Endodermal cell (in vitro differentiated cells): ENCODE results near the gene LYSMD4. TPM values are rescaled to one million over a fixed set of nuclear protein-coding genes. Genes with fewer than 3 reads are reported as not detected.

ENCODE experiments used
- DNase-seq: peaks from one replicate; pipeline ENCODE4 v3.0.0-alpha.2; 2017
- H3K27ac ChIP-seq: 2 replicates; pipeline ENCODE4 v1.5.1; 2013; ENCODE audit warnings: mild to moderate bottlenecking, low read depth, low read length, moderate library complexity
- H3K27me3 ChIP-seq: 2 replicates; pipeline ENCODE4 v1.6.1; 2013; ENCODE audit warnings: mild to moderate bottlenecking, low read length, moderate library complexity; ENCODE audit not compliant: insufficient read depth, control insufficient read depth, poor library complexity, severe bottlenecking
- H3K36me3 ChIP-seq: 2 replicates; pipeline ENCODE4 v1.7.0; 2013; ENCODE audit warnings: mild to moderate bottlenecking, low read length, moderate library complexity; ENCODE audit not compliant: control insufficient read depth, insufficient read depth
- H3K4me1 ChIP-seq: one replicate; pipeline ENCODE4 v1.7.0; 2013; ENCODE audit warnings: low read length; ENCODE audit not compliant: control insufficient read depth, insufficient read depth
- H3K4me3 ChIP-seq: 2 replicates; pipeline ENCODE4 v1.5.1; 2013; ENCODE audit warnings: mild to moderate bottlenecking, low read length, moderate library complexity
- H3K9ac ChIP-seq: 2 replicates; pipeline ENCODE4 v1.6.1; 2013; ENCODE audit warnings: mild to moderate bottlenecking, low read length, moderate library complexity; ENCODE audit not compliant: poor library complexity, severe bottlenecking; ENCODE audit errors: extremely low read depth
- H3K9me3 ChIP-seq: 2 replicates; pipeline ENCODE4 v1.6.1; 2013; ENCODE audit warnings: mild to moderate bottlenecking, low read length, moderate library complexity; ENCODE audit not compliant: control insufficient read depth
- H3K27ac Mint-ChIP-seq: 2 replicates; pipeline ENCODE4 v1.8.0; 2020; ENCODE audit warnings: mixed read lengths
- H3K27me3 Mint-ChIP-seq: 2 replicates; pipeline ENCODE4 v1.8.0; 2021; ENCODE audit warnings: mild to moderate bottlenecking, mixed read lengths; ENCODE audit not compliant: insufficient read depth
- H3K36me3 Mint-ChIP-seq: 2 replicates; pipeline ENCODE4 v1.8.0; 2020; ENCODE audit warnings: low read depth, mixed read lengths
- H3K4me1 Mint-ChIP-seq: 2 replicates; pipeline ENCODE4 v1.8.0; 2020; ENCODE audit warnings: mixed read lengths
- H3K4me3 Mint-ChIP-seq: 2 replicates; pipeline ENCODE4 v1.8.0; 2020; ENCODE audit warnings: mild to moderate bottlenecking, moderate library complexity, mixed read lengths
- H3K9me3 Mint-ChIP-seq: 2 replicates; pipeline ENCODE4 v1.8.0; 2020; ENCODE audit warnings: mild to moderate bottlenecking, mixed read lengths
- WGBS, 2 experiments: methylation state at CpG; one replicate each; pipeline versions ENCODE4 v1.1.5 to v1.1.7; 2013; ENCODE audit warnings: missing lambda C conversion rate in 2 of 2, mixed read lengths in 1 of 2; ENCODE audit not compliant: insufficient coverage in 1 of 2, insufficient read length in 1 of 2; 5-methylcytosine and 5-hydroxymethylcytosine counted together
- total RNA-seq, 2 donors: library from RNA; stranded (reverse); fragmentation: NEBNext Ultra II Directional in 1 of 2; extraction: Animal tissue kit (Norgen Biotek cat#: 25700) in 1 of 2; gene quantifications; 2 replicates in 1 of 2; 3 replicates in 1 of 2; pipeline ENCODE4 v1.2.1, GENCODE V29; 2021
- TF ChIP-seq, protein P1 (sequence below): fragments of 200-600 bp; sonication (generic); conservative IDR thresholded peaks from 2 replicates; pipeline ENCODE4 v1.5.0; 2021; ENCODE audit warnings: antibody characterized with exemption, mild to moderate bottlenecking

LYSMD4 gene
- total RNA-seq, 2 donors from 2014 or later, result 8.9 to 12.6 TPM

DNA sequence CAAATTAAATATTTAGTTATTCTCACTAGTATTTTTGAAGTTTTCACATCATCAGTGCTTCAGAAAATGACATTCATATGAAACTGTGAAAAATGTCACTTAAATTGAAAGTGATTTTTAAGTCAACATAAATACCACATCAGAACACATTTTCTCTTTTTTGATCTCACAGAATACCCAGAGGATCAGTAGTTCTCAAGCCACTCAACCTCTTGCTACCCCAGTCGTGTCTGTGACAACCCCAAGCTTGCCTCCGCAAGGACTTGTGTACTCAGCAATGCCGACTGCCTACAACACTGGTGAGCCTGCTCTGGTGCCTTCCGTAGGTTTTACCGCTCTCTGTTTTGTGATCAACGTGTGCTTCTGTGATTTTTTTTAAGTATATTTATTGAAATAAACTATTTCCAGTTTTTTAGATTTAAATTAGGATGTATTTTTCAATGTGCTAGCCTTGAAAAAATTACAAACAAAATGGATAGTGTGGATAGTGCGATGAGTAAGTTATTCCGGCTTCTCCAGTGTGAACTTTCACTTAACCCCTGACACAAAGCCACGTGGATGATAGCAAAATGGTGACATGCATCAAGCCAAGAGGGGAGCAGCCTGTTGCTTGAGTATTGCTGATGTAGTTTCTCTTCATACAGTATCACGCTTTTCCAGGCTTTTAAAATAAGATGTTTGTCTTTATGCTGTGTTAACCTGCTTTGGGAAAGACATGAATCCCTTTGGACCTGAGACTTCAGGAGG lies 26.5 kb downstream of the LYSMD4 start:
- peaks cover 19% of the 10 kb centered on the region for H3K4me1 Mint-ChIP-seq
- DNase-seq, result no peak
- Histone ChIP-seq H3K4me1 (peaks cover 4% of the 10 kb centered on the region), H3K4me3 (no peak overlapping the region), H3K9ac (no peak overlapping the region), H3K27ac (no peak overlapping the region), H3K36me3 (peaks cover 23% of the 10 kb centered on the region), H3K27me3 (no peaks in the 10 kb centered on the region), H3K9me3 (no peaks in the 10 kb centered on the region)
- H3K27ac Mint-ChIP-seq, result no peak overlapping the region
- H3K27me3 Mint-ChIP-seq, result no peaks in the 10 kb centered on the region
- peaks cover 28% of the 10 kb centered on the region for H3K36me3 Mint-ChIP-seq
- WGBS, 2 experiments, result 91 to 94% methylated on average over 5 to 7 of the region's 10 CpGs
- TF ChIP-seq, protein P1, sequence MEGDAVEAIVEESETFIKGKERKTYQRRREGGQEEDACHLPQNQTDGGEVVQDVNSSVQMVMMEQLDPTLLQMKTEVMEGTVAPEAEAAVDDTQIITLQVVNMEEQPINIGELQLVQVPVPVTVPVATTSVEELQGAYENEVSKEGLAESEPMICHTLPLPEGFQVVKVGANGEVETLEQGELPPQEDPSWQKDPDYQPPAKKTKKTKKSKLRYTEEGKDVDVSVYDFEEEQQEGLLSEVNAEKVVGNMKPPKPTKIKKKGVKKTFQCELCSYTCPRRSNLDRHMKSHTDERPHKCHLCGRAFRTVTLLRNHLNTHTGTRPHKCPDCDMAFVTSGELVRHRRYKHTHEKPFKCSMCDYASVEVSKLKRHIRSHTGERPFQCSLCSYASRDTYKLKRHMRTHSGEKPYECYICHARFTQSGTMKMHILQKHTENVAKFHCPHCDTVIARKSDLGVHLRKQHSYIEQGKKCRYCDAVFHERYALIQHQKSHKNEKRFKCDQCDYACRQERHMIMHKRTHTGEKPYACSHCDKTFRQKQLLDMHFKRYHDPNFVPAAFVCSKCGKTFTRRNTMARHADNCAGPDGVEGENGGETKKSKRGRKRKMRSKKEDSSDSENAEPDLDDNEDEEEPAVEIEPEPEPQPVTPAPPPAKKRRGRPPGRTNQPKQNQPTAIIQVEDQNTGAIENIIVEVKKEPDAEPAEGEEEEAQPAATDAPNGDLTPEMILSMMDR, result no peak
- H3K9me3 Mint-ChIP-seq, result no peaks in the 10 kb centered on the region
- no peak overlapping the region for H3K4me3 Mint-ChIP-seq

DNA sequence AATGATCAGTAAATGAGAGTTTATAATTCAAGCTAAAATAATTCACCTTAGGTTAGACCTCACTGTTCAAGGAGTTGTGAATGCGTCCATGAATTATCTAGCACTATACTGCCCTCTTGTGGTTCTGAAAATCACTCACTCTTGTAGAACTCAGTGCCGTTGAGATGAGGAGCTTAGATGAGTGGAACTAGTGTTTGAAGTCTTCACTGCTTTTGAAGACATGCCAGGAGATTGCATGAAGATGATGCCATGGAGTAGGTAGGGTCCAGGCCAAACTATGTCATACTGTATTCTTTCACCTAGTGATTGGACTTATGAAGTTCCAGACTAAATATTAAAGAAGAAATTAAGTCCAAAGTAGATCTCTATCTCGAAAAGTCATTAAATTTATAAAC lies 28.8 kb downstream of the LYSMD4 start:
- H3K4me1 ChIP-seq, result peaks cover 4% of the 10 kb centered on the region
- 7 to 39% methylated on average over 2 to 3 of the region's 3 CpGs for WGBS, 2 experiments
- H3K27ac ChIP-seq, result no peak overlapping the region
- H3K36me3 ChIP-seq, result peaks cover 5% of the 10 kb centered on the region
- Mint-ChIP-seq H3K9me3 (no peaks in the 10 kb centered on the region), H3K4me1 (peaks cover 20% of the 10 kb centered on the region), H3K4me3 (no peak overlapping the region), H3K36me3 (peaks cover 12% of the 10 kb centered on the region), H3K27ac (no peak overlapping the region), H3K27me3 (no peaks in the 10 kb centered on the region)
- TF ChIP-seq, protein P1, result peak; percentile 84
- no peaks in the 10 kb centered on the region for H3K9me3 ChIP-seq
- peak; percentile 58 for DNase-seq
- no peaks in the 10 kb centered on the region for H3K27me3 ChIP-seq
- H3K9ac ChIP-seq, result no peak overlapping the region
- H3K4me3 ChIP-seq, result no peak overlapping the region

DNA sequence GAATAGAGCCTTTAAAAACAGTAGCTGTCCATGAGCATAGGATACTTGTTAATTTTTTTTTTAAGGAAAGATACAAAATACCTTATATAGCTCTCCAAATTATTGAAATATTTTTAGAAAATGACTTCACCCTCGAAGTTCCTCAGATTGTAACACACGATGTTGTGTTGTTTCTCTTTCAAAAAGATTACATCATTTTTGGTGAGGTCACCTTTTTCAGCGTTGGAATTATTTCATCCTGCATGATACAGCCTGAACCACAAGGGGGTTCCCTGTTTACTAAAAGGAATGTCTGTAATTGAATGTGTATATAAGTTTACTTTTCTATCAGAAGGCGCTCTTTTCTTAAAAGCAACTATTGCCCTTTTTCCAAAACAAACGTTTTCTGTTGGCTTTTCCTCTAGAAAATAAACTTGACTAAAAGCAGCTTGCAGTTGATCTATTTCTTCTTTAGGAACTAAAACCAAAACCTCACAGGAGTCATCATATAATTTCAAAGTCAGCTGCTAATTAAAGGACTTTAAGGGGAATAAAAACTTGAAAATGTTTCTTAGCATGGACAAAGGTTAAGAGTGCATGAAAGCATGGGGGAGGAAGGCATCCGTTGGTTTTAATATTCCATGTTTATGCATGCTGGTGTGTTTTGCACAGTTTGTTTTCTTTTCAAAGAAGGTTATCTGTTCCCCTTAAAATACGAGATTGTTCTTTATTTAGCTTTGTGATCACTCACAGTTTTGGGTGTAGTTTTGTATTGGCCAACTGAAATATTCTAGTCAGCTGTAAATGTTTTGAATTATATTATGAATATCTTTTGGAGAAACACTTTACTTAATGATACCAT lies 29.4 kb downstream of the LYSMD4 start:
- Mint-ChIP-seq H3K27ac (peak overlapping the region; percentile 33), H3K27me3 (no peaks in the 10 kb centered on the region), H3K4me1 (peaks cover 14% of the 10 kb centered on the region), H3K4me3 (no peak overlapping the region), H3K36me3 (peaks cover 7% of the 10 kb centered on the region), H3K9me3 (no peaks in the 10 kb centered on the region)
- 65 to 74% methylated on average over 4 to 7 of the region's 7 CpGs for WGBS, 2 experiments
- Histone ChIP-seq H3K36me3 (peaks cover 5% of the 10 kb centered on the region), H3K4me3 (no peak overlapping the region), H3K9ac (no peak overlapping the region), H3K27ac (no peak overlapping the region), H3K4me1 (peaks cover 4% of the 10 kb centered on the region), H3K27me3 (no peaks in the 10 kb centered on the region), H3K9me3 (no peaks in the 10 kb centered on the region)
- TF ChIP-seq, protein P1, result peak; percentile 63
- DNase-seq, result no peak
